ENCODE data around the gene DOCK3.
"Not testable (repeated sequence)": the region's sequence is repeated elsewhere in the genome, so short reads cannot be mapped to it uniquely, and the experiment has no call there.

The DOCK3 gene

DNA sequence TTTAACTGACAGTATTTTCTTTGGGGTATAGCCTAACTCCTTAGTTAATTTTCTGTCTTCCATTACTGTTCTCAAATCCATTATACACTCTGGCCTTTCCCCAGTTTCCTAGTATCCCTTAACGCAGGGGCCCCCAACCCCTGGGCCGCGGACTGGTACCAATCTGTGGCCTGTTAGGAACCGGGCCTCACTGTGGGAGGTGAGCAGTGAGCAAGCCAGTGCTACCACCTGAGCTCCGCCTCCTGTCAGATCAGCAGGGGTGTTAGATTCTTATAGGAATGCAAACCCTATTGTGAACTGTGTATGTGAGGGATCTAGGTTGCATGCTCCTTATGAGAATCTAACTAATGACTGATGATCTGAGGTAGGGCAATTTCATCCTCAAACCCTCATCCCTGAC lies 75.1 kb downstream of the DOCK3 start:
- DNase-seq (ENCODE audit: extremely low spot score): no peak
- POLR2A ChIA-PET: no interaction called here
- CTCF ChIA-PET: no interaction called here
- TF ChIP-seq, protein P1, sequence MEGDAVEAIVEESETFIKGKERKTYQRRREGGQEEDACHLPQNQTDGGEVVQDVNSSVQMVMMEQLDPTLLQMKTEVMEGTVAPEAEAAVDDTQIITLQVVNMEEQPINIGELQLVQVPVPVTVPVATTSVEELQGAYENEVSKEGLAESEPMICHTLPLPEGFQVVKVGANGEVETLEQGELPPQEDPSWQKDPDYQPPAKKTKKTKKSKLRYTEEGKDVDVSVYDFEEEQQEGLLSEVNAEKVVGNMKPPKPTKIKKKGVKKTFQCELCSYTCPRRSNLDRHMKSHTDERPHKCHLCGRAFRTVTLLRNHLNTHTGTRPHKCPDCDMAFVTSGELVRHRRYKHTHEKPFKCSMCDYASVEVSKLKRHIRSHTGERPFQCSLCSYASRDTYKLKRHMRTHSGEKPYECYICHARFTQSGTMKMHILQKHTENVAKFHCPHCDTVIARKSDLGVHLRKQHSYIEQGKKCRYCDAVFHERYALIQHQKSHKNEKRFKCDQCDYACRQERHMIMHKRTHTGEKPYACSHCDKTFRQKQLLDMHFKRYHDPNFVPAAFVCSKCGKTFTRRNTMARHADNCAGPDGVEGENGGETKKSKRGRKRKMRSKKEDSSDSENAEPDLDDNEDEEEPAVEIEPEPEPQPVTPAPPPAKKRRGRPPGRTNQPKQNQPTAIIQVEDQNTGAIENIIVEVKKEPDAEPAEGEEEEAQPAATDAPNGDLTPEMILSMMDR (IDR thresholded peaks at IDR 0.05; ENCODE audit: control extremely low read depth, extremely low read depth, low read depth, missing control alignments): no peak

DNA sequence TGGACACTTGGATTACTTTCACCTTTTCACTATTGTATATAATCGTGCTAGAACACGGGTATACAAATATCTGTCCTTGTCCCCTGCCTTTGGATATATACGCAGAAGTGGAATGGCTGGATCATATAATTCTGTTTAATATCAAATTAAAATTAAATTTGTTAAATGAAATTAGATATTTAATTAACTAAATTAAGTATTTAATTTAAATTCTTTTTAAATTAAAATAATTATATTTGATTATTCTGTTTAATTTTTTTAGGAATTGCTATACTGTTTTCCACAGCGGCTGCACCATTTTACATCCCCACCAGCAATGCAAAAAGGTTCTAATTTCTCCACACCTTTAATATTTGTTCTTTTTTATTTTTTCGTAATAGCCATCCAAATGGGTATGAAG lies 84.3 kb downstream of the DOCK3 start:
- CTCF ChIA-PET: no interaction called here
- TF ChIP-seq, protein P1 (IDR thresholded peaks at IDR 0.05; ENCODE audit: control extremely low read depth, extremely low read depth, low read depth, missing control alignments): no peak
- POLR2A ChIA-PET: no interaction called here
- DNase-seq (ENCODE audit: extremely low spot score): no peak

DNA sequence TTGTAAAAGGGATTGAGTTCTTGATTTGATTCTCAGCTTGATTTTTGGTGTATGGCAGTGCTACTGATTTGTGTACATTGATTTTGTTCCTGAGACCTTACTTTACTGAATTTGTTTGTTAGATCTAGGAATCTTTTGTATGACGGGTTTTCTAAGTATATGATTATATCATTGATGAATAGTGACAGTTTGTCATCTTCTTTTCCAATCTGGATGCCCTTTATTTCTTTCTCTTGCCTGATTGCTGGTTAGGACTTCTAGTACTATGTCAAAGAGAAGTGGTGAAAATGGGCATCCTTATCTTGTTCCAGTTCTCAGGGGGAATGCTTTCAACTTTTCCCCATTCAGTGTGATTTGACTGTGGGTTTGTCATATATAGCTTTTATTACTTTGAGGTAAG lies 103.0 kb downstream of the DOCK3 start:
- POLR2A ChIA-PET: no interaction called here
- DNase-seq (ENCODE audit: extremely low spot score): no peak
- TF ChIP-seq, protein P1 (IDR thresholded peaks at IDR 0.05; ENCODE audit: control extremely low read depth, extremely low read depth, low read depth, missing control alignments): no peak
- CTCF ChIA-PET: no interaction called here

DNA sequence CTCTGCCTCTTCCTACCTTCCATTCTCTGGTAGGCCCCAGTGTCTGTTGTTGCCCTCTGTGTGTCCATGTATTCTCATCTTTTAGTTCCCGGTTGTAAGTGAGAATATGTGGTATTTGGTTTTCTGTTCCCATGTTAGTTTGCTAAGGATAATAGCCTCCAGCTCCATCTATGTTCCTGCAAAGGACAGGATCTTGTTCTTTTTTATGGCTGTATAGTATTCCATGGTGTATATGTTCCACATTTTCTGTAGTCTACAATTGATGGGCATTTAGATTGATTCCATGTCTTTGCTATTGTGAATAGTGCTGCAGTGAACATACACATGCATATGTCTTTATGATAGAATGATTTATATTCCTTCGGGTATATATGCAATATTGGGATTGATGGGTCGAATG lies 107.0 kb downstream of the DOCK3 start:
- DNase-seq (ENCODE audit: extremely low spot score); CTCF ChIA-PET; POLR2A ChIA-PET: not testable (repeated sequence)

DNA sequence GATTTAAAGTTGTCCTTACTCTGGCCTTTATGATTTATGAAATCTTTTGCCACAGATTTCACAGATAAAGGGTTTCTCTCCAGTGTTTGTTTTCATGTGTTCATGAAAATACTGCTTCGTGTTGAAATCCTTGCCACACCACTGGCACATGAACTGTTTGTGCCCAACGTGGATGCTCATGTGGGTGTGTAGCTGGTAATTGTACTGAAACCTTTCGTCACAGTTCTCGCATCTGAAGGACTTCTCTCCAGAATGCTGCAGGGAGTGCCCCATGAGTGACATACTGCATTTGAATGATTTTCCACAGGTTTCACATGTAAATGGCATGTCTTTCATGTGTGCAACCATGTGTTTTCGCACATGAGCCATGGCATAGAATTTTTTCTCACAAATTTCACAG lies 111.9 kb downstream of the DOCK3 start:
- no peak for DNase-seq (ENCODE audit: extremely low spot score)
- ChIA-PET CTCF (interaction anchor here (1.3 kb wide), 1 partner anchor 46 kb away, joined by 3 read pairs; no protein-coding TSS in a partner anchor), POLR2A (no interaction called here)
- TF ChIP-seq, protein P1 (IDR thresholded peaks at IDR 0.05; ENCODE audit: control extremely low read depth, extremely low read depth, low read depth, missing control alignments): no peak

DNA sequence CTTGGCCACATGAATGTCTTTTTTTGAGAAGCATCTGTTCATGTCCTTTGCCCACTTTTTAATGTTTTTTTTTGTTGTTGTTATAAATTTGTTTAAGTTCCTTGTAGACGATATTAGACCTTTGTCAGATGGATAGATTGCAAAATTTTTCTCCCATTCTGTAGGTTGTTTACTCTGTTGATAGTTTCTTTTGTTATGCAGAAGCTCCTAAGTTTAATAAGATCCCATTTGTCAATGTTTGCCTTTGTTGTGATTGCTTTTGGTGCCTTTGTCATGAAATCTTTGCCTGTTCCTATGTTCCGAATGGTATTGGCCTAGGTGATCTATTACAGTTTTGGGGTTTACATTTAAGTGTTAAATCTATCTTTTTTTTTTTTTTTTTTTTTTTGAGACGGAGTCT lies 116.2 kb downstream of the DOCK3 start:
- DNase-seq (ENCODE audit: extremely low spot score); CTCF ChIA-PET; POLR2A ChIA-PET: not testable (repeated sequence)

DNA sequence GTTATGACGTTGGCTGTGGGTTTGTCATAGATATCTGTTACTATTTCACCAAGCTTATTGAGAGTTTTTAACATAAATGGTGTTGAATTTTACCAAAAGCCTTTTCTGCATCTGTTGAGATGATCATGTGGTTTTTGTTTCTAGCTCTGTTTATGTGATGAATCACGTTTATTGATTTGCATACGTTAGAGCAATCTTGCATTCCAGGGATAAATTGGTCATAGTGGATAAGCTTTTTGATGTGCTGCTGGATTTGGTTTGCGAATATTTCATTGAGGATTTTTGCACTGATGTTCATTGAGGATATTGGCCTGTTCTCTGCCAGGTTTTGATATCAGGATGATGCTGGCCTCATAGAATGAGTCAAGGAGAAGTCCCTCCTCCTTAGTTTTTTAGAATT lies 117.8 kb downstream of the DOCK3 start:
- DNase-seq (ENCODE audit: extremely low spot score): no peak
- CTCF ChIA-PET: interaction anchor here (1.0 kb wide), 1 partner anchor 12 kb away, joined by 4 read pairs; no protein-coding TSS in a partner anchor
- TF ChIP-seq, protein P1 (IDR thresholded peaks at IDR 0.05; ENCODE audit: control extremely low read depth, extremely low read depth, low read depth, missing control alignments): no peak
- POLR2A ChIA-PET: no interaction called here

DNA sequence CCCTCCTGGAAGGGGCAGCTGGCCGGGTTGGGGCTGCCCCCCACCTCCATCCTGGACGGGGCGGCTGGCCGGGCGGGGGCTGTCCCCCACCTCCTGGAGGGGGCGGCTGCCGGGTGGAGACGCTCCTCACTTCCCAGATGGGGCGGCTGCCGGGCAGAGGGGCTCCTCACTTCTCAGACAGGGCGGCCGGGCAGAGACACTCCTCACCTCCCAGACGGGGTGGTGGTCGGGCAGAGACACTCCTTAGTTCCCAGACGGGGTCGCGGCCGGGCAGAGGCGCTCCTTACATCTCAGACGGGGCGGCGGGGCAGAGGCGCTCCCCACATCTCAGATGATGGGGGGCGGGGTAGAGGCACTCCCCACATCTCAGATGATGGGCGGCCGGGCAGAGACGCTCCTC lies 129.1 kb downstream of the DOCK3 start:
- CTCF ChIA-PET; DNase-seq (ENCODE audit: extremely low spot score); POLR2A ChIA-PET: not testable (repeated sequence)

DNA sequence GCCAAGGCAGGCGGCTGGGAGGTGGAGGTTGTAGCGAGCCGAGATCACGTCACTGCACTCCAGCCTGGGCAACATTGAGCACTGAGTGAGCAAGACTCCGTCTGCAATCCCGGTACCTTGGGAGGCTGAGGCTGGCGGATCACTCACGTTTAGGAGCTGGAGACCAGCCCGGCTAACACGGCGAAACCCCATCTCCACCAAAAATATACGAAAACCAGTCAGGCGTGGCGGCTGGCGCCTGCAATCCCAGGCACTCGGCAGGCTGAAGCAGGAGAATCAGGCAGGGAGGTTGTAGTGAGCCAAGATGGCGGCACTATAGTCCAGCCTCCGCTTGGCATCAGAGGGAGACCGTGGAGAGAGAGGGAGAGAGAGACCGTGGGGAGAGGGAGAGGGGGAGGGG lies 129.6 kb downstream of the DOCK3 start:
- DNase-seq (ENCODE audit: extremely low spot score); CTCF ChIA-PET; POLR2A ChIA-PET: not testable (repeated sequence)
